Sigmoid colon (tissue), 7 donors: Measurements from ENCODE around the gene TMEM255B. TPM values are rescaled to one million over a fixed set of nuclear protein-coding genes. Genes with fewer than 3 reads are reported as not detected.

Experiments
- DNase-seq: peaks from one replicate; pipeline ENCODE4 v3.0.0-alpha.2; 2019
- H3K27ac ChIP-seq, 4 donors: fragments of 200-600 bp; sonication (generic); one replicate each; pipeline ENCODE4 v1.5.1; 2016 to 2019; ENCODE audit warnings: mild to moderate bottlenecking in 1 of 4
- H3K27me3 ChIP-seq, 3 donors: fragments of 200-600 bp; sonication (generic); one replicate each; pipeline ENCODE4 v1.5.1; 2019; ENCODE audit warnings: mild to moderate bottlenecking in 1 of 3
- H3K36me3 ChIP-seq, 4 donors: fragments of 200-600 bp; sonication (generic); one replicate each; pipeline ENCODE4 v1.5.1; 2016 to 2019
- H3K4me1 ChIP-seq, 4 donors: fragments of 200-600 bp; sonication (generic); one replicate each; pipeline ENCODE4 v1.5.1; 2017 to 2019
- H3K4me3 ChIP-seq, 4 donors: fragments of 200-600 bp; sonication (generic); one replicate each; pipeline ENCODE4 v1.5.1; 2017 to 2019; ENCODE audit warnings: mild to moderate bottlenecking in 2 of 4, moderate library complexity in 1 of 4
- H3K9me3 ChIP-seq, 4 donors: fragments of 200-600 bp in 3 of 4; sonication (generic) in 3 of 4; one replicate each; pipeline versions ENCODE4 v1.5.1 to v1.6.1; 2013 to 2019
- CTCF ChIP-seq, 4 experiments: fragments of 450-650 bp in 3 of 4; fragments of 200-600 bp in 1 of 4; IDR thresholded peaks; one replicate each; pipeline ENCODE4 v1.5.1; 2016 to 2019; ENCODE audit warnings: antibody characterized with exemption in 4 of 4, mild to moderate bottlenecking in 3 of 4, moderate library complexity in 2 of 4
- EP300 ChIP-seq, 4 donors: sonication (generic); formaldehyde crosslinking; IDR thresholded peaks; one replicate each; pipeline ENCODE4 v1.6.1; 2017; ENCODE audit warnings: antibody characterized with exemption in 4 of 4
- POLR2A ChIP-seq, 2 donors: fragments of 450-650 bp; IDR thresholded peaks; one replicate each; pipeline ENCODE4 v1.6.1; 2016; ENCODE audit warnings: antibody characterized with exemption in 2 of 2, mild to moderate bottlenecking in 2 of 2, moderate library complexity in 2 of 2
- POLR2AphosphoS5 ChIP-seq, 4 donors: sonication (generic); formaldehyde crosslinking; IDR thresholded peaks; one replicate each; pipeline ENCODE4 v1.6.1; 2017; ENCODE audit warnings: antibody characterized with exemption in 4 of 4
- WGBS, 2 donors: extraction: QIAGEN DNeasy Blood & Tissue Kit; methylation state at CpG; one replicate each; pipeline ENCODE4 v1.1.7; 2013; 5-methylcytosine and 5-hydroxymethylcytosine counted together
- intact Hi-C: fragments of 100-400 bp; cut with DNase I; formaldehyde crosslinking; loops from one replicate; pipeline ENCODE4 v1.15.1; 2023
- polyA plus RNA-seq, 3 donors: library from polyadenylated mRNA; stranded (reverse); fragments of 200-250 nt; gene quantifications; one replicate each; pipeline ENCODE4 v1.2.3, GENCODE V29; 2013
- total RNA-seq, 4 donors: library from RNA; depleted of rRNA; stranded (reverse); fragments of >200 nt; gene quantifications; one replicate each; pipeline ENCODE4 v1.1.0, GENCODE V29; 2016
- donor health status: healthy with polysubstance abuse.
- donor health status: Bipolar disorder and iron deficiency.
- donor health status: healthy.

TMEM255B gene
- total and polyA plus RNA-seq, 7 donors = 0.60 to 11.1 (median 4.3) TPM

GRCh38 chr13:113860665-113861432, 101.8 kb downstream of the TMEM255B start:
- H3K4me1 ChIP-seq = peaks cover 0 to 51% (median 40%) of the 10 kb centered on the region in 4 donors
- no peaks in the 10 kb centered on the region for H3K9me3 ChIP-seq
- H3K4me3 ChIP-seq = no peak overlapping the region
- intact Hi-C loops = no loop called here
- WGBS, 2 donors = 22 to 71% methylated on average over 15 of the region's 15 CpGs
- DNase-seq = no peak
- peak overlapping the region in 3 of 4 donors; percentile 75 to 93 (median 83) for H3K27ac ChIP-seq
- no peaks in the 10 kb centered on the region for H3K27me3 ChIP-seq
- TF ChIP-seq EP300 (IDR thresholded peaks at IDR 0.05) (no peak), POLR2AphosphoS5 (IDR thresholded peaks at IDR 0.05) (no peak), CTCF (IDR thresholded peaks at IDR 0.05) (no peak), POLR2A (IDR thresholded peaks at IDR 0.05) (no peak)
- no peaks in the 10 kb centered on the region for H3K36me3 ChIP-seq

- no peaks in the 10 kb centered on the region for H3K27me3 ChIP-seq
- no peak for DNase-seq
- peaks cover 0 to 44% (median 34%) of the 10 kb centered on the region in 4 donors for H3K4me1 ChIP-seq
- intact Hi-C loops = loop anchor here (2.0 kb wide), 1 partner anchor 23 kb away; no protein-coding TSS in a partner anchor
- no peak for TF ChIP-seq POLR2AphosphoS5 (IDR thresholded peaks at IDR 0.05)
- no peak for TF ChIP-seq EP300 (IDR thresholded peaks at IDR 0.05)
- no peak for TF ChIP-seq CTCF (IDR thresholded peaks at IDR 0.05)
- TF ChIP-seq POLR2A (IDR thresholded peaks at IDR 0.05) = no peak
- H3K36me3 ChIP-seq = no peaks in the 10 kb centered on the region
- whole genome bisulfite sequencing, 2 donors = 21 to 70% methylated on average over 12 of the region's 12 CpGs
- H3K27ac ChIP-seq = peak overlapping the region in 3 of 4 donors; percentile 75 to 93 (median 83)
- H3K4me3 ChIP-seq = no peak overlapping the region
- no peaks in the 10 kb centered on the region for H3K9me3 ChIP-seq
Measured at GRCh38 chr13:113861433-113862030, 102.5 kb downstream of the TMEM255B start.

GRCh38 chr13:113862191-113862930, 103.3 kb downstream of the TMEM255B start:
- Histone ChIP-seq H3K36me3 (no peaks in the 10 kb centered on the region), H3K4me3 (peak overlapping the region; percentile 42 to 81 (median 74)), H3K4me1 (peaks cover 0 to 39% (median 27%) of the 10 kb centered on the region in 4 donors), H3K27ac (peak overlapping the region; percentile 75 to 93 (median 82)), H3K27me3 (no peaks in the 10 kb centered on the region), H3K9me3 (no peaks in the 10 kb centered on the region)
- WGBS, 2 donors = 18 to 67% methylated on average over 31 of the region's 31 CpGs
- DNase-seq = no peak
- TF ChIP-seq EP300 (IDR thresholded peaks at IDR 0.05) (no peak), POLR2AphosphoS5 (IDR thresholded peaks at IDR 0.05) (peak in 1 of 4 donors; percentile 10), POLR2A (IDR thresholded peaks at IDR 0.05) (no peak), CTCF (IDR thresholded peaks at IDR 0.05) (no peak)
- intact Hi-C loops = loop anchor here (2.0 kb wide), 1 partner anchor 24 kb away; no protein-coding TSS in a partner anchor

DNA sequence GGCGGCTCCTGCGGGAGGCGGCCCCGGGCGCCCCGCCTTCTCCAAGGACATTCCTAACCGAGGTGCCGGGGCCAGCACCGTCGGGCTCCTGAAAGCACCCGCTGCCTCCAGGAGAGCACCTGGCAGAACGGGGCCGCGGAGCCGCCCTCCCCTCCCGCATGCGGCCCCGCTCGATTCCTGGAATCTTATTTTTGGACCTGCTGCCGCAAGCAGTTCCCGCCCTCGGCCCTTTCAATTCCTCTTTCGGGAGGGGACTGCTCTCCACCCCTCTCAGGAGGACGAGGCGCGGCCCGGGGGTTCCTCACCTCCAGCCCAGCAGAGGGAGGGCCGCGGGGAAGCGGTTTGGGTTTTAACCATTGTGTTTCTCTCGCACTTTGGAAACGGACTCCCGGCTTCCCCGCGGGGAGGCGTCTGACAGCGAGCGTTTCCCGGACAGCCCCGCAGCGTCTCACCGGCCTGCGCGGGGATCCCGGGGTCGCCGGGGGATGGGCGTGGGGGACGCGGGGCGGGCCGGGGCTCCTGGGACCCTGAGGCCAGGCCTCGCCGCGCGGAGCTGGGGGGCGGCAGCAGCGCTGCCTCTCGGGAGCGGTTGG, 104.0 kb downstream of the TMEM255B start:
- Histone ChIP-seq H3K4me1 (peaks cover 0 to 39% (median 21%) of the 10 kb centered on the region in 4 donors), H3K4me3 (peak overlapping the region; percentile 42 to 81 (median 74)), H3K27ac (peak overlapping the region; percentile 75 to 93 (median 82)), H3K9me3 (no peaks in the 10 kb centered on the region), H3K27me3 (no peaks in the 10 kb centered on the region), H3K36me3 (no peaks in the 10 kb centered on the region)
- no peak for TF ChIP-seq POLR2A (IDR thresholded peaks at IDR 0.05)
- peak in 2 of 4 donors; percentile 11 to 19 for TF ChIP-seq POLR2AphosphoS5 (IDR thresholded peaks at IDR 0.05)
- peak in 1 of 4 donors; percentile 25 for TF ChIP-seq EP300 (IDR thresholded peaks at IDR 0.05)
- no peak for DNase-seq
- intact Hi-C loops = loop anchor here (2.0 kb wide), 1 partner anchor 24 kb away; no protein-coding TSS in a partner anchor
- whole genome bisulfite sequencing, 2 donors = 2 to 4% methylated on average over 60 of the region's 60 CpGs
